ENCODE data around the gene AHCYL2.

DNA sequence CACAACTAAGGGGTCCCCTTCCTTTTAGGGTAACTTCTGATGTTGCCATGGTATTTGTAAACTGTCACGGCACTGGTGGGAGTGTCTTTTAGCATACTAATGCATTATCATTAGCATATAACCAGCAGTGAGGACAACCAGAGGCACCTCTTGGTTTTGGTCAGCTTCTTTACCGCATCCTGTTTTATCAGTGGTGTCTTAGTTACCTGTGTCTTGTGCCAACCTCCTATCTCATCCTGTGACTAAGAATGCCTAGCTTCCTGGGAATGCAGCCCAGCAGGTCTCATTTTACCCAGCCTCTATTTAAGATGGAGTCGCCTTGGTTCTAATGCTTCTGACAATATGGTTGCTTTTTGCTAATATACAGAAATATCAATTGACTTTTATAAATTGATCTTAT is 54.9 kb downstream of the AHCYL2 start:
- no peak for TF ChIP-seq POLR2A (IDR thresholded peaks at IDR 0.05)
- TF ChIP-seq, protein P1, sequence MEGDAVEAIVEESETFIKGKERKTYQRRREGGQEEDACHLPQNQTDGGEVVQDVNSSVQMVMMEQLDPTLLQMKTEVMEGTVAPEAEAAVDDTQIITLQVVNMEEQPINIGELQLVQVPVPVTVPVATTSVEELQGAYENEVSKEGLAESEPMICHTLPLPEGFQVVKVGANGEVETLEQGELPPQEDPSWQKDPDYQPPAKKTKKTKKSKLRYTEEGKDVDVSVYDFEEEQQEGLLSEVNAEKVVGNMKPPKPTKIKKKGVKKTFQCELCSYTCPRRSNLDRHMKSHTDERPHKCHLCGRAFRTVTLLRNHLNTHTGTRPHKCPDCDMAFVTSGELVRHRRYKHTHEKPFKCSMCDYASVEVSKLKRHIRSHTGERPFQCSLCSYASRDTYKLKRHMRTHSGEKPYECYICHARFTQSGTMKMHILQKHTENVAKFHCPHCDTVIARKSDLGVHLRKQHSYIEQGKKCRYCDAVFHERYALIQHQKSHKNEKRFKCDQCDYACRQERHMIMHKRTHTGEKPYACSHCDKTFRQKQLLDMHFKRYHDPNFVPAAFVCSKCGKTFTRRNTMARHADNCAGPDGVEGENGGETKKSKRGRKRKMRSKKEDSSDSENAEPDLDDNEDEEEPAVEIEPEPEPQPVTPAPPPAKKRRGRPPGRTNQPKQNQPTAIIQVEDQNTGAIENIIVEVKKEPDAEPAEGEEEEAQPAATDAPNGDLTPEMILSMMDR (IDR thresholded peaks at IDR 0.05 in 4 of 5, conservative IDR thresholded peaks at IDR 0.05 in 1 of 5) = no peak

Measured in gastrocnemius medialis (tissue), 4 donors.